Measurements from ENCODE around the gene IL25. TPM values are rescaled to one million over a fixed set of nuclear protein-coding genes. Genes with fewer than 3 reads are reported as not detected.

IL25 gene
- polyA plus RNA-seq, 3 donors = not detected

GRCh38 chr14:23365036-23365731 is 7.4 kb upstream of the IL25 start, which contains the start of gene EFS:
TSS of gene EFS (minus strand) at chr14:23365172. CDS start at chr14:23365025, 147 bp downstream.
- H3K9me3 ChIP-seq (replicated peaks in 1 of 2; ENCODE audit: control insufficient read depth in 1 of 2, insufficient read depth in 1 of 2, low read length in 2 of 2) = no peaks in the 10 kb centered on the region
- no peaks in the 10 kb centered on the region for H3K36me3 ChIP-seq (replicated peaks in 1 of 2; ENCODE audit: control insufficient read depth in 1 of 2, insufficient read depth in 2 of 2, low read length in 2 of 2)
- H3K4me2 ChIP-seq (replicated peaks; ENCODE audit: extremely low read depth, low read length, poor library complexity, severe bottlenecking) = no peak within 1 kb of the TSS
- H2AFZ ChIP-seq (ENCODE audit: insufficient read depth, low read depth, low read length, poor library complexity, severe bottlenecking) = no peak within 1 kb of the TSS
- no peak for DNase-seq
- H3K27me3 ChIP-seq (ENCODE audit: control insufficient read depth in 2 of 2, insufficient read depth in 2 of 2, low read length in 2 of 2) = peaks cover 25 to 54% of the 10 kb centered on the region in 2 donors
- no peaks in the 10 kb centered on the region for H4K20me1 ChIP-seq (ENCODE audit: insufficient read depth, low read length)
- Mint-ChIP-seq H3K27ac (no peak within 1 kb of the TSS), H3K4me3 (peak within 1 kb of the TSS in 1 of 2 donors; percentile 79), H3K27me3 (ENCODE audit: low read depth in 3 of 3) (peaks cover 44 to 60% (median 50%) of the 10 kb centered on the region in 3 donors), H3K9me3 (peaks cover 0 to 10% (median 0%) of the 10 kb centered on the region in 7 donors), H3K36me3 (peaks cover 0 to 2% of the 10 kb centered on the region in 2 donors), H3K4me1 (peaks cover 2% of the 10 kb centered on the region)
- 2% methylated on average over 69 of the region's 74 CpGs for WGBS (ENCODE audit: insufficient coverage)
- no peak within 1 kb of the TSS for H3K27ac ChIP-seq (ENCODE audit: low read depth in 1 of 2, low read length in 2 of 2)
- no peak within 1 kb of the TSS for H3K9ac ChIP-seq (ENCODE audit: insufficient read depth, low read length, poor library complexity, severe bottlenecking)
- no peak within 1 kb of the TSS for H3K4me3 ChIP-seq (replicated peaks in 1 of 3; ENCODE audit: low read depth in 2 of 3, low read length in 3 of 3)
- H3K79me2 ChIP-seq (ENCODE audit: insufficient read depth, low read length) = no peaks in the 10 kb centered on the region
- TF ChIP-seq, protein P1, sequence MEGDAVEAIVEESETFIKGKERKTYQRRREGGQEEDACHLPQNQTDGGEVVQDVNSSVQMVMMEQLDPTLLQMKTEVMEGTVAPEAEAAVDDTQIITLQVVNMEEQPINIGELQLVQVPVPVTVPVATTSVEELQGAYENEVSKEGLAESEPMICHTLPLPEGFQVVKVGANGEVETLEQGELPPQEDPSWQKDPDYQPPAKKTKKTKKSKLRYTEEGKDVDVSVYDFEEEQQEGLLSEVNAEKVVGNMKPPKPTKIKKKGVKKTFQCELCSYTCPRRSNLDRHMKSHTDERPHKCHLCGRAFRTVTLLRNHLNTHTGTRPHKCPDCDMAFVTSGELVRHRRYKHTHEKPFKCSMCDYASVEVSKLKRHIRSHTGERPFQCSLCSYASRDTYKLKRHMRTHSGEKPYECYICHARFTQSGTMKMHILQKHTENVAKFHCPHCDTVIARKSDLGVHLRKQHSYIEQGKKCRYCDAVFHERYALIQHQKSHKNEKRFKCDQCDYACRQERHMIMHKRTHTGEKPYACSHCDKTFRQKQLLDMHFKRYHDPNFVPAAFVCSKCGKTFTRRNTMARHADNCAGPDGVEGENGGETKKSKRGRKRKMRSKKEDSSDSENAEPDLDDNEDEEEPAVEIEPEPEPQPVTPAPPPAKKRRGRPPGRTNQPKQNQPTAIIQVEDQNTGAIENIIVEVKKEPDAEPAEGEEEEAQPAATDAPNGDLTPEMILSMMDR (IDR thresholded peaks at IDR 0.05) = no peak
- intact Hi-C loops (cut with micrococcal nuclease) = no loop called here
- H3K4me1 ChIP-seq (ENCODE audit: control insufficient read depth in 1 of 2, insufficient read depth in 2 of 2, low read length in 2 of 2) = no peaks in the 10 kb centered on the region

DNA sequence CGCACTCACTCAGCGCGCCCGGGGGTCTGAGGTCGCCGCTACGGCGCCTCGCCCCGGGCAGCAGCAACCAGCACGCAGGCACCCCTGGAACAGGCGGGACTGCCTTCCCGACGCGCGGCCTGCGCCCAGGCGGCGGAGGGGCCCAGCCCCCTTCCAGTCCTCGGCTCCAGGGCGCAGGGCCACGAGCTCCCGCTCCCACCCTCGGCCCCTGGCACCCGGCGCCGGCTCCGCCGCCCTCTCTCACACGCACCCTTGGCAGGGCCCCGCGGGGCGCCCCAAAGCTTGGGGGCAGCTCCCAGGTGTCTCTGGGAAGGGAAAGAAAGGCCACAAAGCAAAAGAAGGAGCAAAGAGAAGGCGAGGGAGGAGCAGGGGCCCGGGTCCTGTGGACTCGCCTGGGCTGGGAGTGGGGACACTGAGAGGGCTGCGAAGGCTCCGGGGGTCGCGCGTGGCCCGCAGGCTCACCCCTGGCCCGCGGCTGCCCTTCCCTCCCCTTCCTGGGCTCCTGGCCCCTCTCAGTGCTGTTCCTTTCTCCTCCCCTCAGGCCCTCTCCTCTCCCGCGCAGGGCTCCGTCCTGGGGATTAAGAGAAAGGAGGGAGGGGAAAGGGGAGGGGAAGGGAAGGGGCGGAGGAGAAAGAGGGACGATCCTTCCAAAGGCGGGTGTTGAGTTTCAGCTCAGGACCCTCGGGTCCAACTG is 6.7 kb upstream of the IL25 start:
- no peak overlapping the region for H3K4me2 ChIP-seq (replicated peaks; ENCODE audit: extremely low read depth, low read length, poor library complexity, severe bottlenecking)
- no peak overlapping the region for H3K9ac ChIP-seq (ENCODE audit: insufficient read depth, low read length, poor library complexity, severe bottlenecking)

More for the DNA sequence above, 6.7 kb upstream of the IL25 start:
- TF ChIP-seq, protein P1 (IDR thresholded peaks at IDR 0.05) = no peak
- Histone ChIP-seq H3K79me2 (ENCODE audit: insufficient read depth, low read length) (no peaks in the 10 kb centered on the region), H3K36me3 (replicated peaks in 1 of 2; ENCODE audit: control insufficient read depth in 1 of 2, insufficient read depth in 2 of 2, low read length in 2 of 2) (no peaks in the 10 kb centered on the region), H3K27me3 (ENCODE audit: control insufficient read depth in 2 of 2, insufficient read depth in 2 of 2, low read length in 2 of 2) (peaks cover 25 to 54% of the 10 kb centered on the region in 2 donors), H4K20me1 (ENCODE audit: insufficient read depth, low read length) (no peaks in the 10 kb centered on the region), H3K4me3 (replicated peaks in 1 of 3; ENCODE audit: low read depth in 2 of 3, low read length in 3 of 3) (no peak overlapping the region), H3K27ac (ENCODE audit: low read depth in 1 of 2, low read length in 2 of 2) (no peak overlapping the region), H3K9me3 (replicated peaks in 1 of 2; ENCODE audit: control insufficient read depth in 1 of 2, insufficient read depth in 1 of 2, low read length in 2 of 2) (no peaks in the 10 kb centered on the region), H3K4me1 (ENCODE audit: control insufficient read depth in 1 of 2, insufficient read depth in 2 of 2, low read length in 2 of 2) (no peaks in the 10 kb centered on the region), H2AFZ (ENCODE audit: insufficient read depth, low read depth, low read length, poor library complexity, severe bottlenecking) (no peak overlapping the region)
- H3K4me3 Mint-ChIP-seq = no peak overlapping the region
- peaks cover 44 to 60% (median 54%) of the 10 kb centered on the region in 3 donors for H3K27me3 Mint-ChIP-seq (ENCODE audit: low read depth in 3 of 3)
- peaks cover 0 to 2% of the 10 kb centered on the region in 2 donors for H3K36me3 Mint-ChIP-seq
- H3K27ac Mint-ChIP-seq = no peak overlapping the region
- peaks cover 2% of the 10 kb centered on the region for H3K4me1 Mint-ChIP-seq
- whole genome bisulfite sequencing (ENCODE audit: insufficient coverage) = 1% methylated on average over 24 of the region's 51 CpGs
- intact Hi-C loops (cut with micrococcal nuclease) = no loop called here
- H3K9me3 Mint-ChIP-seq = peaks cover 0 to 10% (median 0%) of the 10 kb centered on the region in 7 donors
- DNase-seq = no peak
